HepG2 (cell line): ENCODE measurements around the gene MARK4. TPM values are rescaled to one million over a fixed set of nuclear protein-coding genes. Genes with fewer than 3 reads are reported as not detected.

Experiments used
- ATAC-seq: fragments of 200-7000 bp; cut with Tn5 transposase; 3 replicates; pipeline ENCODE4 v1.9.1; 2020; ENCODE audit warnings: mild to moderate bottlenecking, moderate library complexity
- BruUV-seq: library from RNA; stranded (reverse); fragments of 400-500 nt; replicated peaks from 2 replicates; lab custom pipeline; 2021; lab: Mats Ljungman, UMichigan
- CTCF ChIA-PET: fragments of 300-600 bp; formaldehyde crosslinking; extraction: SDS; loops from one replicate; lab custom pipeline; 2021; ENCODE audit warnings: low total read pairs, inconsistent platforms, low intra/inter-chr PET ratio; lab: Yijun Ruan, JAX
- POLR2A ChIA-PET: fragments of 350-600 bp; sonication (Branson Sonifier 250); formaldehyde crosslinking; loops from one replicate; lab custom pipeline; 2020; ENCODE audit warnings: antibody characterized with exemption, inconsistent platforms; lab: Yijun Ruan, JAX
- DNase-seq: peaks from one replicate; pipeline ENCODE4 v3.0.0-alpha.2; 2015; ENCODE audit warnings: low spot score
- FAIRE-seq: peaks from 3 replicates; lab custom pipeline; 2011; peaks lifted over from hg19 to GRCh38; lab: Jason Lieb, UNC
- H2AFZ ChIP-seq: one replicate; pipeline ENCODE4 v1.6.1; 2011; ENCODE audit warnings: low read length, inconsistent platforms
- H3K27ac ChIP-seq: fragments of 300-600 bp; 3 replicates; pipeline ENCODE4 v1.8.0; 2011; ENCODE audit warnings: mixed run types, mild to moderate bottlenecking, mixed read lengths, low read length, inconsistent platforms; ENCODE audit not compliant: insufficient read depth; ENCODE audit errors: extremely low read length
- H3K27me3 ChIP-seq, 2 experiments: fragments of 200-600 bp in 1 of 2; 2 replicates in 1 of 2; 3 replicates in 1 of 2; pipeline versions ENCODE4 v1.6.0 to v1.8.0; 2011; ENCODE audit warnings: low read length in 2 of 2, mild to moderate bottlenecking in 2 of 2, moderate library complexity in 2 of 2, inconsistent platforms in 1 of 2; ENCODE audit not compliant: insufficient read depth in 2 of 2, control insufficient read depth in 1 of 2
- H3K36me3 ChIP-seq, 2 experiments: fragments of 200-600 bp in 1 of 2; replicated peaks in 1 of 2; 2 replicates in 1 of 2; 3 replicates in 1 of 2; pipeline versions ENCODE4 v1.5.1 to v1.8.0; 2011; ENCODE audit warnings: low read length in 2 of 2, inconsistent platforms in 1 of 2; ENCODE audit not compliant: insufficient read depth in 2 of 2, control insufficient read depth in 1 of 2
- H3K4me1 ChIP-seq: 2 replicates; pipeline ENCODE4 v1.5.1; 2012; ENCODE audit warnings: low read length, inconsistent platforms; ENCODE audit not compliant: insufficient read depth
- H3K4me2 ChIP-seq: 2 replicates; pipeline ENCODE4 v1.6.0; 2011; ENCODE audit warnings: low read depth, low read length, inconsistent platforms
- H3K4me3 ChIP-seq, 3 experiments: fragments of 200-600 bp in 1 of 3; sonication (generic), shearing (Covaris generic) in 1 of 3; replicated peaks in 1 of 3; 2 replicates each; pipeline ENCODE4 v1.5.1; 2011 to 2016; ENCODE audit warnings: low read length in 3 of 3, inconsistent platforms in 2 of 3, low read depth in 2 of 3, mild to moderate bottlenecking in 2 of 3, control low read depth in 1 of 3, mixed read lengths in 1 of 3; ENCODE audit not compliant: insufficient read depth in 1 of 3
- H3K79me2 ChIP-seq: one replicate; pipeline ENCODE4 v1.6.1; 2011; ENCODE audit warnings: low read length, inconsistent platforms; ENCODE audit not compliant: insufficient read depth
- H3K9ac ChIP-seq: 2 replicates; pipeline ENCODE4 v1.6.0; 2011; ENCODE audit warnings: mild to moderate bottlenecking, low read depth, low read length, inconsistent platforms; ENCODE audit not compliant: insufficient read depth
- H3K9me3 ChIP-seq: 2 replicates; pipeline ENCODE4 v1.5.1; 2012; ENCODE audit warnings: mild to moderate bottlenecking, low read length
- H4K20me1 ChIP-seq: 2 replicates; pipeline ENCODE4 v1.6.0; 2011; ENCODE audit warnings: inconsistent platforms, mild to moderate bottlenecking, low read length, moderate library complexity; ENCODE audit not compliant: insufficient read depth
- YEATS4 ChIP-seq: sonication (generic); formaldehyde crosslinking; IDR thresholded peaks from 2 replicates; pipeline ENCODE4 v1.4.0; 2020; ENCODE audit warnings: missing genetic modification reagents, borderline replicate concordance
- WGBS: methylation state at CpG from one replicate; pipeline ENCODE4 v1.1.6; 2017; ENCODE audit warnings: low lambda C conversion rate; 5-methylcytosine and 5-hydroxymethylcytosine counted together
- in situ Hi-C: cut with HindIII; loops from 2 replicates; pipeline ENCODE4 v1.10.0; 2017; ENCODE audit warnings: low pct_unique_long_range_greater_than_20kb; ENCODE audit not compliant: extremely low pct_ligation_motif_present
- intact Hi-C: fragments of 100-400 bp; cut with micrococcal nuclease; formaldehyde crosslinking; loops from one replicate; pipeline ENCODE4 v1.10.0; 2022; ENCODE audit not compliant: unreplicated experiment
- polyA plus RNA-seq, 8 experiments: library from polyadenylated mRNA; depleted of rRNA in 3 of 8; stranded (reverse) in 7 of 8; unstranded in 1 of 8; fragments of >200 nt; fragmentation: Illumina TruSeq in 4 of 8; extraction: Trizol in 4 of 8; gene quantifications; 2 replicates each; pipeline versions ENCODE4 v1.2.1 to v1.2.3, GENCODE V29; 2011 to 2016; ENCODE audit warnings: low read depth in 4 of 8, missing spikeins in 1 of 8, mixed read lengths in 1 of 8; ENCODE audit not compliant: insufficient read depth in 1 of 8
- total RNA-seq, 5 experiments: library from RNA; depleted of rRNA; stranded (reverse); fragments of >200 nt; fragmentation: Illumina TruSeq; extraction: Trizol; gene quantifications; 2 replicates each; pipeline ENCODE4 v1.2.3, GENCODE V29; 2016; ENCODE audit warnings: low read depth in 1 of 5
- TF ChIP-seq, protein P1 (sequence below): sonication (generic); formaldehyde crosslinking; IDR thresholded peaks from 2 replicates; pipeline ENCODE4 v1.4.0; 2020; ENCODE audit warnings: missing genetic modification reagents

The MARK4 gene
- total and polyA plus RNA-seq, 2 of the 13 experiments (the other 11 are each of a cell fraction or from before 2014, with no cell fraction given), result 7.0 to 12.2 TPM

DNA sequence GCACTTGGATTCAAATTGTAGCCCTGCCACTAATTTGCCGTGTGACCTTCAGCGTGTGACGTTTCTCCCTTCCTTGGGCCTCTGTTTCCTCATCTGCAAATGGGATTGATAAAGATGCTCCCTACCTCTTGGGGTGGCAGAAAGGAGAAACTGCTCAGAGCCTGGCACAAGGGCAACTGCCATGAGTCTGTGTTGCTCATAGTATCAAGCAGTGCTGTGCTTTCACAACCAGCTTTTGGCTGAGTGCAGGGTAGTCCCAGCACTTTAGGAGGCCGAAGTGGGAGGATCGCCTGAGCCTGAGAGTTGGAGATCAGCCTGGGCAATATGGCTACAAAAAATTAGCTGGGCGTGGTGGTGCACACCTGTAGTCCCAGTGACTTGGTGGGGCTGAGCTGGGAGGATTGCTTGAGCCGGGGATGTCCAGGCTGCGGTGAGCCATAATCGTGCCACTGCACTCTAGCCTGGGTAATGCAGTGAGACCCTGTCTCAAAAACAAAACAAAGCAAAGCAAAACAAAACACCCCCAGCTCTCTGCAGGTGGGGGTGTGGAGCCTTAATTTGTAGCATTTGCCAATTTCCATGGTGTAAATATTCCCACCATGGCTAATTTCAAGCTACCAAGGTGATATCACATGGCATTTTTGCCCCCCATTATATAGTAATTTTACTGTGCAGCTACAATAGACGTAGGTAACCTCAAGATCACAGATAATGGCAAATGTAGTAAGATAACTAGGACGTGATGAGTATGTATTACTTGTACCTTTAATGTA is 1.6 kb upstream of the MARK4 start:
- H3K4me1 ChIP-seq, result peaks cover 74% of the 10 kb centered on the region
- ChIA-PET POLR2A (no interaction called here), CTCF (interaction anchor here (0.8 kb wide), 1 partner anchor 49 kb away, joined by 4 read pairs; no protein-coding TSS in a partner anchor)
- 43% methylated on average over 10 of the region's 11 CpGs for WGBS
- ATAC-seq (no peak), DNase-seq (no peak), FAIRE-seq (no peak)
- intact Hi-C loops, result loop anchor here (2.0 to 10.0 kb wide), 3 partner anchors 49 to 89 kb away; no protein-coding TSS in a partner anchor
- peaks cover 2 to 9% of the 10 kb centered on the region in 2 experiments; a peak in 4 of 5 replicates for H3K27me3 ChIP-seq
- in situ Hi-C loops, result loop anchor here (5.0 kb wide), 1 partner anchor 93 kb away; the partner anchor contains the start of gene KLC3
- H3K4me3 ChIP-seq, result no peak overlapping the region
- TF ChIP-seq, protein P1, sequence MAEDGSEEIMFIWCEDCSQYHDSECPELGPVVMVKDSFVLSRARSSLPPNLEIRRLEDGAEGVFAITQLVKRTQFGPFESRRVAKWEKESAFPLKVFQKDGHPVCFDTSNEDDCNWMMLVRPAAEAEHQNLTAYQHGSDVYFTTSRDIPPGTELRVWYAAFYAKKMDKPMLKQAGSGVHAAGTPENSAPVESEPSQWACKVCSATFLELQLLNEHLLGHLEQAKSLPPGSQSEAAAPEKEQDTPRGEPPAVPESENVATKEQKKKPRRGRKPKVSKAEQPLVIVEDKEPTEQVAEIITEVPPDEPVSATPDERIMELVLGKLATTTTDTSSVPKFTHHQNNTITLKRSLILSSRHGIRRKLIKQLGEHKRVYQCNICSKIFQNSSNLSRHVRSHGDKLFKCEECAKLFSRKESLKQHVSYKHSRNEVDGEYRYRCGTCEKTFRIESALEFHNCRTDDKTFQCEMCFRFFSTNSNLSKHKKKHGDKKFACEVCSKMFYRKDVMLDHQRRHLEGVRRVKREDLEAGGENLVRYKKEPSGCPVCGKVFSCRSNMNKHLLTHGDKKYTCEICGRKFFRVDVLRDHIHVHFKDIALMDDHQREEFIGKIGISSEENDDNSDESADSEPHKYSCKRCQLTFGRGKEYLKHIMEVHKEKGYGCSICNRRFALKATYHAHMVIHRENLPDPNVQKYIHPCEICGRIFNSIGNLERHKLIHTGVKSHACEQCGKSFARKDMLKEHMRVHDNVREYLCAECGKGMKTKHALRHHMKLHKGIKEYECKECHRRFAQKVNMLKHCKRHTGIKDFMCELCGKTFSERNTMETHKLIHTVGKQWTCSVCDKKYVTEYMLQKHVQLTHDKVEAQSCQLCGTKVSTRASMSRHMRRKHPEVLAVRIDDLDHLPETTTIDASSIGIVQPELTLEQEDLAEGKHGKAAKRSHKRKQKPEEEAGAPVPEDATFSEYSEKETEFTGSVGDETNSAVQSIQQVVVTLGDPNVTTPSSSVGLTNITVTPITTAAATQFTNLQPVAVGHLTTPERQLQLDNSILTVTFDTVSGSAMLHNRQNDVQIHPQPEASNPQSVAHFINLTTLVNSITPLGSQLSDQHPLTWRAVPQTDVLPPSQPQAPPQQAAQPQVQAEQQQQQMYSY (CRISPR knock-in tag), result no peak
- 0 out of 2 replicates have a peak, but pooled peaks have one; percentile 30 for TF ChIP-seq YEATS4 (CRISPR knock-in tag)
- no peaks in the 10 kb centered on the region for H3K9me3 ChIP-seq
- no peaks in the 10 kb centered on the region; a peak in 1 of 5 replicates for H3K36me3 ChIP-seq
- BruUV-seq, result no TSS peak
- H3K9ac ChIP-seq, result no peak overlapping the region
- H4K20me1 ChIP-seq, result no peaks in the 10 kb centered on the region
- H3K4me2 ChIP-seq, result no peak overlapping the region; the same call in 1 of the 2 replicates
- no peak overlapping the region for H2AFZ ChIP-seq
- H3K27ac ChIP-seq, result no peak overlapping the region
- H3K79me2 ChIP-seq, result peaks cover 25% of the 10 kb centered on the region
